Fibroblast of the aortic adventitia (primary cell): ENCODE measurements around the gene SRRM5. TPM values are rescaled to one million over a fixed set of nuclear protein-coding genes. Genes with fewer than 3 reads are reported as not detected.

ENCODE experiments used
- DNase-seq: peaks from one replicate; pipeline ENCODE4 v3.0.0-alpha.2; 2010; ENCODE audit warnings: low read depth
- H3K4me3 ChIP-seq: 2 replicates; pipeline ENCODE4 v1.5.1; 2011; ENCODE audit warnings: low read depth, mild to moderate bottlenecking, control low read depth, low read length, moderate library complexity
- CTCF ChIP-seq: IDR thresholded peaks from 2 replicates; pipeline ENCODE4 v1.5.1; 2011; ENCODE audit warnings: mild to moderate bottlenecking, low read length, control low read depth, inconsistent platforms; ENCODE audit not compliant: insufficient read depth
- total RNA-seq: library from RNA; depleted of rRNA; stranded (reverse); fragments of >200 nt; gene quantifications from 2 replicates; pipeline ENCODE4 v1.2.3, GENCODE V29; 2012; ENCODE audit warnings: low replicate concordance

The SRRM5 gene
- total RNA-seq, 1 donor, result 0.09 TPM

GRCh38 chr19:43638214-43638994, 26.5 kb downstream of the SRRM5 start:
- TF ChIP-seq CTCF, result no peak
- no peak overlapping the region for H3K4me3 ChIP-seq
- DNase-seq, result no peak

- no peak for TF ChIP-seq CTCF
- peak overlapping the region; percentile 28 for H3K4me3 ChIP-seq
- no peak for DNase-seq
Observed at GRCh38 chr19:43638995-43639518, 27.2 kb downstream of the SRRM5 start.

- DNase-seq, result no peak
- H3K4me3 ChIP-seq, result peak within 1 kb of the TSS; percentile 67
- TF ChIP-seq CTCF, result no peak
Observed at GRCh38 chr19:43639519-43640423, 27.9 kb downstream of the SRRM5 start, which contains the start of gene CADM4. TSS of gene CADM4 (minus strand) at chr19:43639850. CDS start at chr19:43639790, 60 bp downstream.

- DNase-seq, result no peak
- peak overlapping the region; percentile 67 for H3K4me3 ChIP-seq
- no peak for TF ChIP-seq CTCF
Observed at GRCh38 chr19:43640424-43640757, 28.5 kb downstream of the SRRM5 start.

- DNase-seq, result no peak
- H3K4me3 ChIP-seq, result no peak overlapping the region
- no peak for TF ChIP-seq CTCF
Observed at GRCh38 chr19:43641333-43641732, 29.4 kb downstream of the SRRM5 start.

- DNase-seq, result no peak
- no peak for TF ChIP-seq CTCF
- H3K4me3 ChIP-seq, result no peak overlapping the region
Observed at GRCh38 chr19:43642531-43642930, 30.6 kb downstream of the SRRM5 start.
